Measurements from ENCODE around the gene SLC1A4. TPM values are rescaled to one million over a fixed set of nuclear protein-coding genes. Genes with fewer than 3 reads are reported as not detected.
A peak's percentile ranks its signal among the peaks of the same experiment; 100 is the strongest.

SLC1A4 gene
- total RNA-seq, 1 experiment from 2014 or later = 35.0 TPM

- Histone ChIP-seq H3K36me3 (ENCODE audit: control insufficient read depth, insufficient read depth, low read length) (no peaks in the 10 kb centered on the region), H3K4me3 (ENCODE audit: low read depth, low read length) (no peak overlapping the region), H3K4me1 (peaks cover 6% of the 10 kb centered on the region; the same call in 1 of the 2 replicates), H3K27me3 (replicated peaks; ENCODE audit: control insufficient read depth, insufficient read depth, low read length) (no peaks in the 10 kb centered on the region), H3K9me3 (no peaks in the 10 kb centered on the region)
- no TSS peak for BruUV-seq (replicated peaks)
- no peak overlapping the region for H3K4me3 Mint-ChIP-seq (ENCODE audit: unreplicated experiment)
- peaks cover 14% of the 10 kb centered on the region for H3K4me1 Mint-ChIP-seq (ENCODE audit: low read depth, unreplicated experiment)
- H3K27me3 Mint-ChIP-seq (ENCODE audit: insufficient read depth, unreplicated experiment) = peaks cover 2% of the 10 kb centered on the region
- H3K36me3 Mint-ChIP-seq (ENCODE audit: insufficient read depth, unreplicated experiment) = peaks cover 5% of the 10 kb centered on the region
- no peak for DNase-seq
- intact Hi-C loops (cut with micrococcal nuclease; ENCODE audit: unreplicated experiment) = no loop called here
- TF ChIP-seq CTCF (IDR thresholded peaks at IDR 0.05; ENCODE audit: insufficient read depth in 1 of 2, low read depth in 1 of 2, low read length in 1 of 2, severe bottlenecking in 1 of 2, unreplicated experiment in 1 of 2) = no peak
- ChIA-PET POLR2A (no interaction called here), CTCF (interaction anchor here (1.2 kb wide), 1 partner anchor 74 kb away, joined by 6 read pairs; no protein-coding TSS in a partner anchor)
- H3K27ac Mint-ChIP-seq (ENCODE audit: unreplicated experiment) = no peak overlapping the region
- H3K9me3 Mint-ChIP-seq (ENCODE audit: unreplicated experiment) = no peaks in the 10 kb centered on the region
Measured at GRCh38 chr2:64992218-64992617, 3.0 kb downstream of the SLC1A4 start.

GRCh38 chr2:64992990-64993389, 3.8 kb downstream of the SLC1A4 start:
- Mint-ChIP-seq H3K27ac (ENCODE audit: unreplicated experiment) (no peak overlapping the region), H3K27me3 (ENCODE audit: insufficient read depth, unreplicated experiment) (peaks cover 2% of the 10 kb centered on the region), H3K9me3 (ENCODE audit: unreplicated experiment) (no peaks in the 10 kb centered on the region), H3K36me3 (ENCODE audit: insufficient read depth, unreplicated experiment) (peaks cover 5% of the 10 kb centered on the region), H3K4me1 (ENCODE audit: low read depth, unreplicated experiment) (peaks cover 8% of the 10 kb centered on the region), H3K4me3 (ENCODE audit: unreplicated experiment) (no peak overlapping the region)
- H3K9me3 ChIP-seq = no peaks in the 10 kb centered on the region
- no peak for TF ChIP-seq CTCF (IDR thresholded peaks at IDR 0.05; ENCODE audit: insufficient read depth in 1 of 2, low read depth in 1 of 2, low read length in 1 of 2, severe bottlenecking in 1 of 2, unreplicated experiment in 1 of 2)
- no TSS peak for BruUV-seq (replicated peaks)
- H3K27me3 ChIP-seq (replicated peaks; ENCODE audit: control insufficient read depth, insufficient read depth, low read length) = no peaks in the 10 kb centered on the region
- no peak for DNase-seq
- H3K4me1 ChIP-seq = peaks cover 6% of the 10 kb centered on the region; the same call in 1 of the 2 replicates
- intact Hi-C loops (cut with micrococcal nuclease; ENCODE audit: unreplicated experiment) = no loop called here
- POLR2A ChIA-PET = no interaction called here
- H3K36me3 ChIP-seq (ENCODE audit: control insufficient read depth, insufficient read depth, low read length) = no peaks in the 10 kb centered on the region
- no peak overlapping the region for H3K4me3 ChIP-seq (ENCODE audit: low read depth, low read length)
- CTCF ChIA-PET = interaction anchor here (1.2 kb wide), 1 partner anchor 75 kb away, joined by 6 read pairs; no protein-coding TSS in a partner anchor

- no peaks in the 10 kb centered on the region for H3K36me3 ChIP-seq (ENCODE audit: control insufficient read depth, insufficient read depth, low read length)
- peaks cover 2% of the 10 kb centered on the region for H3K27me3 Mint-ChIP-seq (ENCODE audit: insufficient read depth, unreplicated experiment)
- H3K4me1 Mint-ChIP-seq (ENCODE audit: low read depth, unreplicated experiment) = peaks cover 6% of the 10 kb centered on the region
- DNase-seq = peak in 1 of 2 experiments; percentile 1
- POLR2A ChIA-PET = no interaction called here
- H3K4me1 ChIP-seq = peaks cover 2% of the 10 kb centered on the region; the same call in 1 of the 2 replicates
- no TSS peak for BruUV-seq (replicated peaks)
- H3K9me3 ChIP-seq = no peaks in the 10 kb centered on the region
- H3K27ac Mint-ChIP-seq (ENCODE audit: unreplicated experiment) = no peak overlapping the region
- no peak overlapping the region for H3K4me3 Mint-ChIP-seq (ENCODE audit: unreplicated experiment)
- no peak for TF ChIP-seq CTCF (IDR thresholded peaks at IDR 0.05; ENCODE audit: insufficient read depth in 1 of 2, low read depth in 1 of 2, low read length in 1 of 2, severe bottlenecking in 1 of 2, unreplicated experiment in 1 of 2)
- H3K27me3 ChIP-seq (replicated peaks; ENCODE audit: control insufficient read depth, insufficient read depth, low read length) = no peaks in the 10 kb centered on the region
- intact Hi-C loops (cut with micrococcal nuclease; ENCODE audit: unreplicated experiment) = no loop called here
- H3K36me3 Mint-ChIP-seq (ENCODE audit: insufficient read depth, unreplicated experiment) = no peaks in the 10 kb centered on the region
- no peaks in the 10 kb centered on the region for H3K9me3 Mint-ChIP-seq (ENCODE audit: unreplicated experiment)
- CTCF ChIA-PET = no interaction called here
- no peak overlapping the region for H3K4me3 ChIP-seq (ENCODE audit: low read depth, low read length)
Measured at GRCh38 chr2:64995041-64995440, 5.8 kb downstream of the SLC1A4 start.

Measured in Caco-2 (cell line).